Measurements from ENCODE around the gene CCR8. TPM values are rescaled to one million over a fixed set of nuclear protein-coding genes. Genes with fewer than 3 reads are reported as not detected.
"Not testable (repeated sequence)": the region's sequence is repeated elsewhere in the genome, so short reads cannot be mapped to it uniquely, and the experiment has no call there.

CCR8 gene
- total RNA-seq, 1 donor from 2014 or later, result not detected

GRCh38 chr3:39313289-39313688 is 16.2 kb upstream of the CCR8 start:
- no peak for TF ChIP-seq CTCF (conservative IDR thresholded peaks at IDR 0.05; ENCODE audit: low read depth, low read length)
- no peak overlapping the region for H3K4me3 ChIP-seq (ENCODE audit: low read depth, low read length)
- DNase-seq (ENCODE audit: low read depth), result no peak

- H3K4me3 ChIP-seq (ENCODE audit: low read depth, low read length), result no peak overlapping the region
- DNase-seq (ENCODE audit: low read depth), result no peak
- TF ChIP-seq CTCF (conservative IDR thresholded peaks at IDR 0.05; ENCODE audit: low read depth, low read length), result no peak
These were observed 14.1 kb upstream of the CCR8 start for GRCh38 chr3:39315420-39315819.

- no peak overlapping the region for H3K4me3 ChIP-seq (ENCODE audit: low read depth, low read length)
- no peak for TF ChIP-seq CTCF (conservative IDR thresholded peaks at IDR 0.05; ENCODE audit: low read depth, low read length)
- DNase-seq (ENCODE audit: low read depth), result peak; percentile 31
These were observed 11.8 kb upstream of the CCR8 start for GRCh38 chr3:39317571-39318169.

GRCh38 chr3:39318301-39318700 is 11.2 kb upstream of the CCR8 start:
- no peak for DNase-seq (ENCODE audit: low read depth)
- no peak overlapping the region for H3K4me3 ChIP-seq (ENCODE audit: low read depth, low read length)
- TF ChIP-seq CTCF (conservative IDR thresholded peaks at IDR 0.05; ENCODE audit: low read depth, low read length), result no peak

- no peak for TF ChIP-seq CTCF (conservative IDR thresholded peaks at IDR 0.05; ENCODE audit: low read depth, low read length)
These were observed 10.3 kb upstream of the CCR8 start for GRCh38 chr3:39319249-39319648.

GRCh38 chr3:39321574-39321983 is 7.9 kb upstream of the CCR8 start:
- H3K4me3 ChIP-seq (ENCODE audit: low read depth, low read length); DNase-seq (ENCODE audit: low read depth): not testable (repeated sequence)

More at GRCh38 chr3:39319249-39319648, 10.3 kb upstream of the CCR8 start:
- no peak overlapping the region for H3K4me3 ChIP-seq (ENCODE audit: low read depth, low read length)
- DNase-seq (ENCODE audit: low read depth), result no peak

- DNase-seq (ENCODE audit: low read depth); H3K4me3 ChIP-seq (ENCODE audit: low read depth, low read length): not testable (repeated sequence)
These were observed 7.2 kb upstream of the CCR8 start for GRCh38 chr3:39322209-39322715.

- H3K4me3 ChIP-seq (ENCODE audit: low read depth, low read length), result no peak overlapping the region
- DNase-seq (ENCODE audit: low read depth), result no peak
- TF ChIP-seq CTCF (conservative IDR thresholded peaks at IDR 0.05; ENCODE audit: low read depth, low read length), result no peak
These were observed 6.6 kb upstream of the CCR8 start for GRCh38 chr3:39322936-39323335.

All from epithelial cell of proximal tubule (primary cell).